MCF 10A (cell line): Measurements from ENCODE around the gene TBRG1. TPM values are rescaled to one million over a fixed set of nuclear protein-coding genes. Genes with fewer than 3 reads are reported as not detected.

Experiments used
- BruUV-seq: library from RNA; stranded (reverse); fragments of 400-500 nt; replicated peaks from 2 replicates; lab custom pipeline; 2021; lab: Mats Ljungman, UMichigan
- CTCF ChIA-PET: fragments of 300-600 bp; sonication (Branson Sonifier 250); formaldehyde crosslinking; extraction: SDS; loops from one replicate; lab custom pipeline; 2021; ENCODE audit warnings: antibody characterized with exemption, inconsistent platforms; lab: Yijun Ruan, JAX
- POLR2A ChIA-PET: fragments of 300-600, 350-650 bp; sonication (Branson Sonifier 250); formaldehyde crosslinking; extraction: SDS; loops from one replicate; lab custom pipeline; 2020; ENCODE audit warnings: antibody characterized with exemption, inconsistent platforms; lab: Yijun Ruan, JAX
- DNase-seq: peaks from one replicate; pipeline ENCODE4 v3.0.0-alpha.2; 2018; ENCODE audit not compliant: unreplicated experiment
- H3K27ac Mint-ChIP-seq: one replicate; pipeline ENCODE4 v1.8.0; 2022; ENCODE audit warnings: mild to moderate bottlenecking, low read depth, mixed read lengths; ENCODE audit not compliant: unreplicated experiment
- H3K27me3 Mint-ChIP-seq: one replicate; pipeline ENCODE4 v1.8.0; 2022; ENCODE audit warnings: mixed read lengths; ENCODE audit not compliant: insufficient read depth, unreplicated experiment
- H3K36me3 Mint-ChIP-seq: one replicate; pipeline ENCODE4 v1.8.0; 2022; ENCODE audit warnings: mild to moderate bottlenecking, moderate library complexity, mixed read lengths; ENCODE audit not compliant: insufficient read depth, unreplicated experiment
- H3K4me1 Mint-ChIP-seq: one replicate; pipeline ENCODE4 v1.8.0; 2022; ENCODE audit warnings: mixed read lengths; ENCODE audit not compliant: insufficient read depth, unreplicated experiment
- H3K4me3 Mint-ChIP-seq: one replicate; pipeline ENCODE4 v1.8.0; 2022; ENCODE audit warnings: mild to moderate bottlenecking, moderate library complexity, mixed read lengths; ENCODE audit not compliant: unreplicated experiment
- H3K9me3 Mint-ChIP-seq: one replicate; pipeline ENCODE4 v1.8.0; 2022; ENCODE audit warnings: mixed read lengths; ENCODE audit not compliant: unreplicated experiment
- CTCF ChIP-seq: fragments of 200-600 bp; IDR thresholded peaks from one replicate; pipeline ENCODE4 v1.8.0; 2022; ENCODE audit warnings: antibody characterized with exemption, mild to moderate bottlenecking; ENCODE audit not compliant: unreplicated experiment
- intact Hi-C: fragments of 100-400 bp; cut with micrococcal nuclease; formaldehyde crosslinking; loops from 2 replicates; pipeline ENCODE4 v1.14.1; 2022
- total RNA-seq: library from RNA; stranded (reverse); gene quantifications from 2 replicates; pipeline ENCODE4 v1.2.3, GENCODE V29; 2022

TBRG1 gene
- total RNA-seq, 1 experiment from 2014 or later: 54.0 TPM

GRCh38 chr11:124673333-124674167 is 50.9 kb downstream of the TBRG1 start, which contains the start of the genes SIAE and SPA17:
Gene SIAE (minus strand): TSS chr11:124673739. CDS start chr11:124673708, 31 bp downstream.
Gene SPA17 (plus strand): TSS chr11:124673904. CDS start chr11:124675265, 1,361 bp downstream.
- ChIA-PET CTCF (interaction anchor here (0.6 to 6.5 kb wide), 14 partner anchors 10 to 207 kb away, joined by 3 to 112 read pairs (median 6); partner anchors contain the start of gene ESAM), POLR2A (interaction anchor here (0.6 to 1.6 kb wide), 13 partner anchors 13 to 1215 kb away, joined by 3 to 13 read pairs (median 4); partner anchors contain the start of gene MSANTD2)
- peaks cover 12% of the 10 kb centered on the region for H3K4me1 Mint-ChIP-seq
- H3K4me3 Mint-ChIP-seq: peak within 1 kb of the TSS; percentile 88
- H3K9me3 Mint-ChIP-seq: no peaks in the 10 kb centered on the region
- DNase-seq: peak; percentile 95
- TF ChIP-seq CTCF: no peak
- intact Hi-C loops: loop anchor here (1.0 to 5.0 kb wide), 3 partner anchors 74 to 164 kb away; no protein-coding TSS in a partner anchor
- peak within 1 kb of the TSS; percentile 98 for H3K27ac Mint-ChIP-seq
- TSS peak; percentile 59 for BruUV-seq
- H3K27me3 Mint-ChIP-seq: no peaks in the 10 kb centered on the region
- H3K36me3 Mint-ChIP-seq: no peaks in the 10 kb centered on the region

DNA sequence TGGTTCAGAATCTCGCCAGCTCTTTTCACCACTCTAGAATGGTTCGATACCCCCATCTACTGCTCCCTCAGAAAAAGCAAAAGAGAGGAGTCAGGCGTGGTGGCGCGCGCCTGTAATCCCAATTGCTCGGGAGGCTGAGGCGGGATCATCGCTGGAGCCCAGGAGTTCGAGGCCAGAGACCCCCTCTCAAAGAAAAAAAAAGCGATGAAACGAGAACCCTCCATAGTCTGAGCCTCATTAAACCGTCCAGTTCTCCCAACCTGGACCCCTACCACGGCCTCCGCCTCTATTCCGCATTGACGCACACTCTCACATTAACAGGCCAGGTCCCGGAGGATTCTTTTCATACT is 51.5 kb downstream of the TBRG1 start:
- Mint-ChIP-seq H3K36me3 (no peaks in the 10 kb centered on the region), H3K9me3 (no peaks in the 10 kb centered on the region), H3K27ac (peak overlapping the region; percentile 98), H3K27me3 (no peaks in the 10 kb centered on the region), H3K4me3 (peak overlapping the region; percentile 88), H3K4me1 (peaks cover 12% of the 10 kb centered on the region)
- CTCF ChIA-PET: interaction anchor here (0.6 to 6.5 kb wide), 10 partner anchors 15 to 173 kb away, joined by 3 to 112 read pairs (median 4); partner anchors contain the start of gene ESAM
- intact Hi-C loops: loop anchor here (5.0 kb wide), 1 partner anchor 73 kb away; no protein-coding TSS in a partner anchor
- DNase-seq: peak; percentile 1
- no peak for TF ChIP-seq CTCF
- POLR2A ChIA-PET: interaction anchor here (0.6 to 1.6 kb wide), 7 partner anchors 43 to 159 kb away, joined by 3 to 13 read pairs (median 6); partner anchors contain the start of gene MSANTD2
- no TSS peak for BruUV-seq

DNA sequence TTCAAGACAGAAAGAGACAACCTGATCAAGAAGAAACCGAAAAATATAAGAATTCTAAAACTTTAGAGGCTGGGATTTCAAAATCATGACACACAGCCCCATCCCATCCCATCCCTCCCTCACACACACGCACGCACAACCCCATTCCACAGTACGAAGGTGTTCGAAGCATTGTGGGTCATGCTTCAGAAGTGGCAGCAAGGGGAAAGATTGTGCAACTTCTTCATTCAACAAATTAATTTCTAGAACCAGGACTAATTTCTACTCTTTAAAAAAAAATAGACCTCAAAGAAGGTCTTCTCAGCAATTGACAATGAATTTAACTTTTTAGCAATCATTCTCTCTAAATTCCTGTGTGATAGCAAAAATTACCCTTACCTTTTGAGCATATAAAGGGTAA is 51.9 kb downstream of the TBRG1 start:
- CTCF ChIA-PET: interaction anchor here (0.6 to 6.5 kb wide), 5 partner anchors 15 to 173 kb away, joined by 3 to 112 read pairs (median 3); partner anchors contain the start of gene ESAM
- Mint-ChIP-seq H3K4me1 (peaks cover 12% of the 10 kb centered on the region), H3K4me3 (peak overlapping the region; percentile 88), H3K27ac (peak overlapping the region; percentile 98), H3K27me3 (no peaks in the 10 kb centered on the region), H3K9me3 (no peaks in the 10 kb centered on the region), H3K36me3 (no peaks in the 10 kb centered on the region)
- no peak for DNase-seq
- POLR2A ChIA-PET: interaction anchor here (1.3 kb wide), 1 partner anchor 126 kb away, joined by 3 read pairs; the partner anchor contains the start of gene MSANTD2
- intact Hi-C loops: loop anchor here (5.0 kb wide), 1 partner anchor 73 kb away; no protein-coding TSS in a partner anchor
- TF ChIP-seq CTCF: no peak
- no TSS peak for BruUV-seq
